Fibroblast of villous mesenchyme (primary cell): ENCODE measurements around the gene DLK1. TPM values are rescaled to one million over a fixed set of nuclear protein-coding genes. Genes with fewer than 3 reads are reported as not detected.

Experiments used
- DNase-seq: peaks from one replicate; pipeline ENCODE4 v3.0.0-alpha.2; 2010; ENCODE audit warnings: low read depth
- H3K4me3 ChIP-seq: 2 replicates; pipeline ENCODE4 v1.5.1; 2011; ENCODE audit warnings: low read depth, mild to moderate bottlenecking, low read length
- CTCF ChIP-seq: IDR thresholded peaks from 2 replicates; pipeline ENCODE4 v1.5.1; 2012; ENCODE audit warnings: low read depth, mild to moderate bottlenecking, low read length; ENCODE audit not compliant: insufficient read depth
- total RNA-seq: library from RNA; depleted of rRNA; stranded (reverse); fragments of >200 nt; gene quantifications from 2 replicates; pipeline ENCODE4 v1.2.3, GENCODE V29; 2012

Gene DLK1
- total RNA-seq, 1 donor: not detected

- DNase-seq: no peak
- TF ChIP-seq CTCF: no peak
- no peak overlapping the region for H3K4me3 ChIP-seq
These were observed 59.4 kb downstream of the DLK1 start for GRCh38 chr14:100786131-100786530.

- no peak for TF ChIP-seq CTCF
- no peak for DNase-seq
- H3K4me3 ChIP-seq: no peak overlapping the region
These were observed 60.0 kb downstream of the DLK1 start for GRCh38 chr14:100786576-100787219.

GRCh38 chr14:100787659-100788058 lies 61.0 kb downstream of the DLK1 start:
- no peak overlapping the region for H3K4me3 ChIP-seq
- DNase-seq: no peak
- no peak for TF ChIP-seq CTCF

Other genes with a start within 250 kb of the DLK1 start
- not detected in 2 replicates for gene BEGAIN, start 139.5 kb upstream of the DLK1 start, total RNA-seq
- 120 and 187 TPM in 2 replicates for gene MEG3, start 99.2 kb downstream of the DLK1 start, total RNA-seq
- not detected in 2 replicates for gene RTL1, start 176.8 kb downstream of the DLK1 start, total RNA-seq